NCI-H446 treated with DMSO at 0.1 percent for 48 hours (cell line): ENCODE data around the gene FETUB.
"Not testable (repeated sequence)": the region's sequence is repeated elsewhere in the genome, so short reads cannot be mapped to it uniquely, and the experiment has no call there.

Experiments used
- DNase-seq: peaks from one replicate; lab custom pipeline; 2025; lab: John Stamatoyannopoulos, UW

Gene FETUB

GRCh38 chr3:186678604-186679003 is 38.4 kb downstream of the FETUB start:
- no peak for DNase-seq

GRCh38 chr3:186679151-186679550 is 39.0 kb downstream of the FETUB start:
- no peak for DNase-seq

- DNase-seq: no peak
Measured at GRCh38 chr3:186680869-186681268, 40.7 kb downstream of the FETUB start.

- DNase-seq: no peak
Measured at GRCh38 chr3:186682812-186683211, 42.6 kb downstream of the FETUB start.

DNA sequence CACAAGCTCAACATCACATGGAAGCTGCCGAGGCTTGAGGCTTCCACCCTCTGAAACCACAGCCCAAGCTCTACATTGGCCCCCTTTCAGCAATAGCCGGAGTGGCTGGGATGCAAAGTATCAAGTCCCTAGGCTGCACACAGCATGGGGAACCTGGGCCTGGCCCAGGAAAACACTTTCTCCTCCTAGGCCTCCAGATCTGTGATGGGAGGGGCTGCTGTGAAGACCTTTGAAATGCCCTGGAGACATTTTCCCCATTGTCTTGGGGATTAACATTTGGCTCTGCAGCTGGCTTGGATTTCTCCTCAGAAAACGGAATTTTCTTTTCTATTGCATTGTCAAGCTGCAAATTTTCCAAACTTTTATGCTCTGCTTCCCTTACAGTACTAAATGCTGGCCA is 43.8 kb downstream of the FETUB start:
- DNase-seq: no peak

GRCh38 chr3:186686475-186686874 is 46.3 kb downstream of the FETUB start:
- not testable (repeated sequence) for DNase-seq

DNA sequence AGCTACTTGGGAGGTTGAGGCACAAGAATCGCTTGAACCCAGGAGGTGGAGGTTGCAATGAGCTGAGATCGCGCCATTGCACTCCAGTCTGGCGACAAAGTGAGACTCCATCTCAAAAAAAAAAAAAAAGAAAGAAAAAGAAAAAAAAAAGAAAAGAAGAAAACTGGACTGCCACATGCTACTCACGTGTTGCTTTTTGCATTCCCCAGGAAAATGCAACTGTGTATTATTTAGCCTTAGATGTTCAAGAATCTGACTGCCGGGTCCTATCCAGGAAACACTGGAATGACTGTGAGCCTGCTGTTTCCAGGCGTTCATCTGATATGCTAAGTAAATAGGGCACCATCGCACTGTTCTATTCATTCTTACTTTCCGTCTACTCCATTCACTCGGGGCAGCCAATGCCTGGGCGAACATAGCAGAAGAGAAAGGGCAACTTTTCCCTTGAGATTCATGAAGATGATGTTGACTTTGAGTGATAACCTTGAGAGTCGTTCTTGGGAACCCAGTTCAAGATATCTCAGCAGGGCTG is 47.0 kb downstream of the FETUB start:
- DNase-seq: no peak

DNA sequence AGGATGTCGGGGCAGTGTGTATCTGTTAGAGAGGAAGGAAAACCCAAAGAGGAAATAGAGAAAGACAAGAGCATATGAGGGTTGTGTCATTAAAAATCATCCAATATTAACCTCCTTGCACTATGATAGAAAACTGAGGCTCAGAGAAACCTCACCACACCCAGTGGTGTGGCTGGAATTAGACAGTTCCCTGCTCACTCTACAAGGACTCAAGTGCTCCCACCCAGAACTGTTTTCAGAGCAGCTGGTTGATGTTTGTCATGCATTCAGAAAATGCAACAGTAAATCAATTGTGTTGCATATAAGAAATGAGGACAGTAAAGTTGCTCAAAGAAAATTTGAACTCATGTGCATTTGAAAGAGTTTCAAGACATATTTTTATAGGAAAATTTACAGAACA is 50.1 kb downstream of the FETUB start:
- DNase-seq: not testable (repeated sequence)

GRCh38 chr3:186691676-186692075 is 51.5 kb downstream of the FETUB start:
- no peak for DNase-seq

GRCh38 chr3:186693843-186694242 is 53.6 kb downstream of the FETUB start:
- DNase-seq: no peak

DNA sequence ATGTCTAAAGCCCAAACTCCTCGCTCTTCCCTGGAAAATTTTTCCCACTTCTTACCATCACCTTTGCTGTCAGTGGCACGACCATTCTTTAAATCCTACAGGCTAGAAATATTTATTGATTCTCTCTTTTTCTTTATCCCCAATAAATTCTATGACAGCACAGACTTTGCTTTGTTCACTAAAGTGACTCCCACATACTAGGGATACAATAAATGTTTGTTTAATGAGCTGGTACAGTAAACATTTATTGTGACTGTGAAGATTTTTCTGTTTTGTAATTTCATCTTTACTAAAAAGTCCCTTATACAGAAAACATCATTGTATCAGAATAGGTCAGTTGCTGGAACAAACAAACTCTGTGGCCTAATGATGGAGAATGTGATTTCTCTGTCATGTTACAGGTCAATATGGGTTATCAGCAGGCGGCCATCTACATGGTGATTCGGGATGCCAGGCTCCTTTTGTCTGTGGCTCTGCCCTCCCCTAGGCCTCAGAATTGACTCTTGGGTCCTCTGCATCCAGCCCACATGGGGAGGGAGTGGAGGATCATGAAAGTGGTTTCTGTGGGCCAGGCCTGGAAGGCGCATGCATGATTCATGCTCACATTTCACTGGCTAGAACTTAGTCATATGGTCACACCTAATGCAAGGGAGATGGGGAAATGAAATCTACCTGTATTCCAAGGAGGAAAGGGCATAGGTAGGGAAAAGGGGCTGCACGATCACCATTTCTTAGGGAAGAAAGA is 54.3 kb downstream of the FETUB start:
- no peak for DNase-seq

GRCh38 chr3:186696522-186696921 is 56.3 kb downstream of the FETUB start:
- DNase-seq: no peak

GRCh38 chr3:186697510-186697909 is 57.3 kb downstream of the FETUB start:
- DNase-seq: no peak

DNA sequence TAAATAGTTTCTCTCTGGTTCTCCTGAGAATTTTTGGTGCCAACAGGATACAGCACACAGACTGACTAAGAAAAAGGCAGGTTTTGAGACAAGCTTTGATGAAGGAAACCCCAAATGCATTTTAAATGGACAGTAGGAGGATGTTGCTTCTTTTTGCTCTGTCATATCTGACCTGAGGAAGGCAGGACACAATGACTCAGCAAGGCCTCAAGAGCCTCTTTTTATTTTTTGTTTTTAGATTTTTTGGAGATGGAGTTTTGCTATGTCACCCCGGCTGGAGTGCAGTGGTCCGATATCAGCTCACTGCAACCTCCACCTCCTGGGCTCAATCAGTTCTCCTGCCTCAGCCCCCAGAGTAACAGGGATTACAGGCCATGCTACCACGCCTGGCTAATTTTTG is 60.1 kb downstream of the FETUB start:
- DNase-seq: no peak

DNA sequence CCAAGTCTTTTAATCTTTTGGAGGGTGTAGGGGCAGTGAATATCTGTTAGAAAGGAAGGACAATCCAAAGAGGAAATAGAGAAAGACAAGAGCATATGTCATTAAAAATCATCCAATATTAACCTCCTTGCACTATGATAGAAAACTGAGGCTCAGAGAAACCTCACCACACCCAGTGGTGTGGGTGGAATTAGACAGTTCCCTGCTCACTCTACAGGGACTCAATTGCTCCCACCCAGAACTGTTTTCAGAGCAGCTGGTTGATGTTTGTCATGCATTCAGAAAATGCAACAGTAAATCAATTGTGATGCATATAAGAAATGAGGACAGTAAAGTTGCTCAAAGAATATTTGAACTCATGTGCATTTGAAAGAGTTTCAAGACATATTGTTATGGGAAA is 62.3 kb downstream of the FETUB start:
- DNase-seq: not testable (repeated sequence)
